HG03457 (cell line): ENCODE measurements around the gene OST4.
"Not testable (repeated sequence)": the region's sequence is repeated elsewhere in the genome, so short reads cannot be mapped to it uniquely, and the experiment has no call there.

Experiments
- ATAC-seq: cut with Tn5 transposase; IDR thresholded peaks from one replicate; pipeline ENCODE4 v1.9.1; 2021; ENCODE audit warnings: moderate number of reproducible peaks; ENCODE audit not compliant: unreplicated experiment

OST4 gene

DNA sequence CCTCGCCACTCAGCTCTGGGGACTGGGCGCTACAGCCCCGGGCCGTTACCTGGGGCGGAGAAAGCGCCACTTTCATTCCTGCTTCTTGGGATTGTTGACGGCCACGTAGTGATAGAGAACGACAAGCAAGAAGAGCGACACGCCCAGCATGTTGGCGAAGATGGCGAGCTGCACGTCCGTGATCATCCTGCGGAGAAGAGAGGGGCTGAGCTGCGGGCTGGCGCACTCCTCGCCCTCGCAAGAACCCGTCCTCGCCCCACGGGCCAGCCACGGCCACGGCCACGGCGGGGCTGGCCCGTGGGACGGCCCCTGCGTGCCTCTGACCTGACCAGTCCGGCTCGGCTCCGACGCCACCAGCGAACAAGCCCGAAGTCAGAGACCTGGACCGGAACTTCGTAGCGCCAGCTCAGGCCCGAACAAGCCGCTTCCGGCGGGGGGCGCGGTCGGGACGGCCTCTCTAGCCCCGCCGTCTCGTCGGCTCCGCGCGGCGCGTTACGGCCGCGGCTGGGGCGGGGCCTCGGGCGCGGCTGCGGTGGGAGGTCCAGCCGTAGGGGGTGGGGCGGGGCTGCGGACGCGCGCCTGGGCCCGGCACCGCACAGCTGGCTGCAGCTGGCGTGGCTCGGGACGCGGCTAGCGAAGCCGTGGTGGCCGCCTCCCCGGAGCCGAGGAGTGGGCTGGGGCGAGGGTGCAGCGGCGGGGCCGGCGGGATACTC lies at the start of gene OST4:
Gene OST4, minus strand, starts transcription at position 378 of the 713 bp plus-strand sequence.
- ATAC-seq, result peak; percentile 69

DNA sequence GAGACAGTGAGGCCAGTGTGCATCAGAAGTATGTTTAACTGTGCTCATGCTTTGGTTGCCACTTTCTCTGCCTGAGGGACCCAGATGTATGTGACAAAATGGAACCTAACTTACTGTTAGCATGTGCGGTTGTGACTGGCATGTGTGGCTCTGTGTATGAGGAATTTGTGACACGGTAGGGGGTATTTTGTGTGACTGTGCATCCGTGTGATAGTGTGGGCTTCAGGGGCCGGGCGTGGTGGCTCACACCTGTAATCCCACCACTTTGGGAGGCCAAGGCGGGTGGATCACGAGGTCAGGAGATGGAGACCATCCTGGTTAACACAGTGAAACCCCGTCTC lies 47.8 kb upstream of the OST4 start:
- not testable (repeated sequence) for ATAC-seq

DNA sequence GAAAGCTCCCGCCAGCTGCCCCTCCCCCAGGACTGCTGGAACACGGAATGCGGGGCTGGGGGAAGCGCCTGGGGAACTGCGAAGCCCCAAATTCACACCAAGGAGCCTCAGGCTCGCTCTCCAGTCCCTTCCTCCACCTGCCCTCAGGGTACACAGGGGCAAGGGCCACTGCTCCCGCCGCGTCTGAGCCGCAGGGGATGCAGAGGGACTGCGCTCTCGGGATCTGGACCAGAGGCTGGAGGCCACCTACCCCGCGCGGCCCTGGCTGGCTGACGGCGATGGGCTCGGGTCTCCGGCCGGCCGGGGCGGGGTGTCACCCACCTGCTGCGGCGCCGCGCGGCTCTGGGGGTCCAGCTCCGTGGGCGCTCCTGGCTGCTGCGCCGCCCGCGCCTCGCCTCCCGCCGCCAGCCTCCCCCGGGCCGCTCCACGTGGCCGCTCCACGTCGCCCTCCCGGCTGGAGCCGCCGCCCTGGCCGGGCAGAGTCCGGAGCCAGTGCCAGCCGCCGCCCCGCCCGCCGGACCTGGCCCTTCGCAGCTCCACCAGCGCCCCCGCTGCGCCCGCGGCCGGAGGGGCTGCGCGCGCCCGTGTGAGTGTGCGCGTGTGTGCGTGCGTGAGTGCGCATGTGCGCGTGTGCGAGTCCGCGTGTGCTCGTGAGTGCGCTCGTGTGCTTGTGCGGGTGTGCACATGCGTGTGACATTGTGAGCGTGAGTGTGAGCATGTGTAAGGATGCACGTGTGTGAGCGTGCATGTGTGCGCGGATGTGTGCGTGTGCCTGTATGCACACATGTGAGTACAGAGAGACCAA lies 47.3 kb upstream of the OST4 start, which contains the start of gene CGREF1:
Gene CGREF1, minus strand, starts transcription at position 604 of the 805 bp plus-strand sequence. CDS start 14,762 bp downstream, outside the sequence.
- no peak for ATAC-seq

DNA sequence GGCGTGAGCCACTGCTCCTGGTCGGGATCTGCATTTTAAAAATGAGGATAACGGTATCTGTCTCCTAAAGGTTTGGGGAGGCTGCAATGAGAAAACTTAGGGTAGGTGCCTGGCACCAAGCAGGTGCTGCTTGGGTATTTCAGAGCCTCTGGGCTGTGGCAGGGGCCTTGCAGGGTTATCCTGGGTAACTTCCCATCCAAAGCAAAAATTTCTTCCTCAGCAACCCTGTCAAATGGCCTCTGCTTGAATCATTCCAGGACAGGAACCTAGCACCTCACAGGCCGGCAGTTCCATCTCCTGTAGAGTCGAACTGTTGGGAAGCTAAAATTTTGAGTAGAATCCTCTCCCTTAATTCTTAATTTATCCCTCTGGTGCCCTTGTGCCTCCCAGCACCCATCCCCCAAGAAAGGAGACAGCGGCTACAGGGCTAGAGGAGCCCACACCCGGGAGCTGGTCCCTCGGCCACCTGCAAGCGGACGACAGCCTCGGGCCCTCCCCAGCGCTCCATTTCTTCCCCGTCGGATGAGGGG lies 46.6 kb upstream of the OST4 start:
- ATAC-seq, result no peak

DNA sequence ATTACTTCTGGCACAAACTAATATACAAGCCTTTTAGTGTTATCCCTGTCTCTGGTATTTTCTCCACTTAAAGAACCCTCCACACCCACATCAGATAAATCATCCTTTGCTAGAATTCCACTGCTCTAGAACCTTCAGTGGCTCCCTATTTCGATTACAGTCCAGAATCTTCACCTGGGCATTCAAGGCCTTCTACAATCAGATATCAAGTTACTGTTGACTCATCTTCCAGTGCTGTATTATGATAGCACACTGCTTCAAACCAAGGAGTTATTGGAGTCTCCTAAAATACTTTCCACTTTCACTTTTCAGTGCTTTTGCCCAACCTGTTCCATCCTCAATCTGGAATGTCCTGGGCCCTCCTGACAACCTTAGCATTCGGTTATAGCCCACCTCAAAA lies 44.1 kb upstream of the OST4 start:
- no peak for ATAC-seq

DNA sequence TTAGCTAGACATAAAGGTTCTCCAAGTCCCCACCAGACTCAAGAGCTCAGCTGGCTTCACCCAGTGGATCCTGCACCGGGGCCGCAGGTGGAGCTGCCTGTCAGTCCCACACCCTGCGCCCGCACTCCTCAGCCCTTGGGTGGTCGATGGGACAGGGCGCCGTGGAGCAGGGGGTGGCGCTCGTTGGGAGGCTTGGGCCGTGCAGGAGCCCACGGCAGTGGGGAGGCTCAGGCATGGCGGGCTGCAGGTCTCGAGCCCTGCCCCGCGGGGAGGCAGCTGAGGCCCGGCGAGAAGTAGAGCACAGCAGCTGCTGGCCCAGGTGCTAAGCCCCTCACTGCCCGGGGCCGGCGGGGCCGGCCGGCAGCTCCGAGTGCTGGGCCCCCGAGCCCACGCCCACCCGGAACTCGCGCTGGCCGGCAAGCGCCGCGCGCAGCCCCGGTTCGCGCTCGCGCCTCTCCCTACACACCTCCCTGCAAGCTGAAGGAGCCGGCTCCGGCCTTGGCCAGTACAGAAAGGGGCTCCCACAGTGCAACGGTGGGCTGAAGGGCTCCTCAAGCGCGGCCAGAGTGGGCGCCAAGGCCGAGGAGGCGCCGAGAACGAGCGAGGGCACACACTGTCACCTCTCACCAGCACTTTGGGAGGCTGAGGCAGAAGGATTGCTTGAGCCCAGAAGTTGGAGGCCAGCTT lies 40.1 kb upstream of the OST4 start:
- not testable (repeated sequence) for ATAC-seq

DNA sequence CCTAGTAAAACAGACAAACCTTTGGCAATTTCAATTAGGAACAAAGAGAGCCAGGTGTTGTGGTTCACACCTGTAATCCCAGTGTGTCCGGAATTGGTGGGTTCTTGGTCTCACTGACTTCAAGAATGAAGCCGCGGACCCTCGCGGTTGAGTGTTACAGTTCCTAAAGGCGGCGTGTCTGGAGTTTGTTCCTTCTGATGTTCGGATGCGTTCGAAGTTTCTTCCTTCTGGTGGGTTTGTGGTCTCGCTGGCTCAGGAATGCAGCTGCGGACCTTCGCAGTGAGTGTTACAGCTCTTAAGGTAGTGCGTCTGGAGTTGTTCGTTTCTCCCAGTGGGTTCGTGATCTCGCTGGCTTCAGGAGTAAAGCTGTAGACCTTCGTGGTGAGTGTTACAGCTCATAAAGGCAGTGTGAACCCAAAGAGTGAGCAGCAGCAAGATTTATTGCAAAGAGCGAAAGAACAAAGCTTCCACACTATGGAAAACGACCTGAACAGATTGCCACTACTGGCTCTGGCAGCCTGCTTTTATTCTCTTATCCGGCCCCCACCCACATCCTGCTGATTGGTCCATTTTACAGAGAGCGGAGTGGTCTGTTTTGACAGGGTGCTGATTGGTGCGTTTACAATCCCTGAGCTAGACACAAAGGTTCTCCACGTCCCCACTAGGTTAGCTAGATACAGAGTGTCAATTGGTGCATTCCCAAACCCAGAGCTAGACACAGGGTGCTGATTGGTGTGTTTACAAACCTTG lies 39.3 kb upstream of the OST4 start:
- not testable (repeated sequence) for ATAC-seq

DNA sequence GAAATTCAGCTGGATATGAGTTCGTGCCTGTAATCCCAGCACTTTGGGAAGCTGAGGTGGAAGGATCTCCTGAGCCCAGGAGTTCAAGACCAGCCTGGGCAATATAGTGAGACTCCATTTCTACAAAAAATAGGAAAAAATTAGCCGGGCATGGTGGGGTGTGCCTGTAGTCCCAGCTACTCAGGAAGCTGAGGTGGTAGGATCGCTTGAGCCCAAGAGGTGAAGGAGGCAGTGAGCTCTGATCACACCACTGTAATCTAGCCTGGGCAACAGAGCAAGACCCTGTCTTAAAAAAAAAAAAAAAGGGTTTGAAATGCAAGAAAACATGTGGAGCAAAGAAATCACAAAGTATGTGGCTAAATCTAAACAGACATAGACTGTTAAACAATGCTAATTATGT lies 37.6 kb upstream of the OST4 start:
- ATAC-seq, result no peak

DNA sequence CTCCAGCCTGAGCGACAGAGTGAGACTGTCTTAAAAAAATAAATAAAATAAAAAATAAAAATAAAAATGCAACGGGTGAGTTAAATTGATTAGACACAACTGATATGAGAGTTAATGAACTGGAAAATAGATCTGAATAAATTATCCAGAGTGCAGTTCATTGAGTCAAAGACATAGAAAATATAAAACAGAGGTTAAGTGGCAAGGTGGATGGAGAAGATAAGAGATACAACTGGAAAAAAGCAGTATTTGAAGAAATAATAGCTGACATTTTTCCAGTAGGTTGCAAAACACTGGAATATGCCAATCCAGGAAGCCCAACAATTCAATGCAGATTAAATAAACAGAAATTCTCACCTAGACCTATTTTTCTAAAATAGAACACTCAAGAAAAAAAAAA lies 36.8 kb upstream of the OST4 start:
- ATAC-seq, result no peak

DNA sequence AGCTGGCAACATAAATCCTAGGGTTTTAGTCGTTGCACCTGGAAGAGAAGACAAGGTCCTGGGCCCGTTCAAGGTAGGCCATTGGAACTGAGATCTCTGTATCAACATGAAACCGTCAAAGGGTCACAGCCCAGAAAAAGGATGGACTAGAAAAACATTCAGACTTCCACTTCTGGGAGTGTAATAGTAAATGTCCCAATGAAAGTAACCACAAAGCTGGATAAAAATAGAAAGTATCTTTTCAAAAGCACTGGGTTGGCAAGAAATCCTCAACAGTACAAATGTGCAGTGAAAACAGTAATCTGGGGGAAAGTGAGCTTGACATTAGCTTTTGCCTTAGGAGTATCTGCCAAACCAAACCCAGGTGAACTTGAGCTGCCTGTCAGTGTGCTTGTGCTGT lies 34.5 kb upstream of the OST4 start:
- ATAC-seq, result no peak

DNA sequence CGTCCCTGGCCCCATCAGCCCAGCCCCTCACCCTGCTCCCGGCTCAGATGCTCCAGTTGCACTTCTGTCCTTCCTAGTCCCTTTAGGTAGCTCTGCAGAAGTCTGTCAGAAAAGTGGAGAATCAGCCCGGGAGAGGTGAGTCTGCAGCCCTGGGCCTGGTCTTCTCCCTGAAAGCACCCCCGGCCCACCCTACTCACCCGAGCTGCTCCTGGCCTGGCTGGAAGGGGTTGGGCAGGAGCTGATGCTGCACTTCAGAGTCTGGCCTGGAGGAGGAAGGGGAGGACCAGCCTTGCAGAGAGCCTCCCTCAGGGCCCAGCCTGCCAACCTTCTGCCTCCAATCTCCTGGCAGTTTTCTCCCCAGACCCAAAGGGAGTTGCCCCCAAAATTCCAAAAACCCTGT lies 30.9 kb upstream of the OST4 start:
- no peak for ATAC-seq

DNA sequence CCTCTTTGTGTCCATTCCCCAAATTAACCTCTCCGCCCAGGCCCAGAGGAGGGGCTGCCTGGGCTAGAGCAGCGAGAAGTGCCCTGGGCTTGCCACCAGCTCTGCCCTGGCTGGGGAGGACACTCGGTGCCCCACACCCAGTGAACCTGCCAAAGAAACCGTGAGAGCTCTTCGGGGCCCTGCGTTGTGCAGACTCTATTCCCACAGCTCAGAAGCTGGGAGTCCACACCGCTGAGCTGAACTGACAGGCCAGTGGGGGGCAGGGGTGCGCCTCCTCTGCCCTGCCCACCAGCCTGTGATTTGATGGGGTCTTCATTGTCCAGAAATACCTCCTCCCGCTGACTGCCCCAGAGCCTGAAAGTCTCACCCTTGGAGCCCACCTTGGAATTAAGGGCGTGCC lies 28.6 kb upstream of the OST4 start:
- ATAC-seq, result no peak

DNA sequence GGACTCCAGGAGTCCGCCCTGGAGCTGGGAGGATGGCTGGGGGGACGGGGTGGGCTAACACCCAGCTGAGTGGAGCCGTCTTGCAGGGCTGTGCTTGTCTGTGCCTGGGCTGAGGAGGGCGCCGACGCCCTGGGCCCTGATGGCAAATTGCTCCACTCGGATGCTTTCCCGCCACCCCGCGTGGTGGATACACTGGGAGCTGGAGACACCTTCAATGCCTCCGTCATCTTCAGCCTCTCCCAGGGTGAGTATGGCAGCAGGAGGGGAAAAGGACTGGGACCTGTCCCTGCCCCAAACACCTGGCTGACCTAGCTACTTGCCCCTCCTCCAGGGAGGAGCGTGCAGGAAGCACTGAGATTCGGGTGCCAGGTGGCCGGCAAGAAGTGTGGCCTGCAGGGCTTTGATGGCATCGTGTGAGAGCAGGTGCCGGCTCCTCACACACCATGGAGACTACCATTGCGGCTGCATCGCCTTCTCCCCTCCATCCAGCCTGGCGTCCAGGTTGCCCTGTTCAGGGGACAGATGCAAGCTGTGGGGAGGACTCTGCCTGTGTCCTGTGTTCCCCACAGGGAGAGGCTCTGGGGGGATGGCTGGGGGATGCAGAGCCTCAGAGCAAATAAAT lies 28.0 kb upstream of the OST4 start:
- ATAC-seq, result no peak

DNA sequence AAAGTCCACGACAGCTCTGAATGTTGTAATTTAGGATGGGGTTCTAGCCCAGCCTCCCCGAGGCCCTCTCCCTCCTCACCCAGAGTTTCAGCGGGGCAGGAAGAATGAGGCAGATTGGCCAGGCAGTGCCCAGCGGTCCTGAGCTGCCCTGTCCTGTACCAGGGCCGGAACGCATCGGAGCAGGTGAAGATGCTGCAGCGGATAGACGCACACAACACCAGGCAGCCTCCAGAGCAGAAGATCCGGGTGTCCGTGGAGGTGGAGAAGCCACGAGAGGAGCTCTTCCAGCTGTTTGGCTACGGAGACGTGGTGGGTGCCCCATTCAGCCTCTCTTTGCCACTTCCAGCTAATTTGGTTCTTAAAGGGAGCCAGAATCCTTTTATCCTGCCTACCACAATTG lies 25.9 kb upstream of the OST4 start:
- no peak for ATAC-seq

DNA sequence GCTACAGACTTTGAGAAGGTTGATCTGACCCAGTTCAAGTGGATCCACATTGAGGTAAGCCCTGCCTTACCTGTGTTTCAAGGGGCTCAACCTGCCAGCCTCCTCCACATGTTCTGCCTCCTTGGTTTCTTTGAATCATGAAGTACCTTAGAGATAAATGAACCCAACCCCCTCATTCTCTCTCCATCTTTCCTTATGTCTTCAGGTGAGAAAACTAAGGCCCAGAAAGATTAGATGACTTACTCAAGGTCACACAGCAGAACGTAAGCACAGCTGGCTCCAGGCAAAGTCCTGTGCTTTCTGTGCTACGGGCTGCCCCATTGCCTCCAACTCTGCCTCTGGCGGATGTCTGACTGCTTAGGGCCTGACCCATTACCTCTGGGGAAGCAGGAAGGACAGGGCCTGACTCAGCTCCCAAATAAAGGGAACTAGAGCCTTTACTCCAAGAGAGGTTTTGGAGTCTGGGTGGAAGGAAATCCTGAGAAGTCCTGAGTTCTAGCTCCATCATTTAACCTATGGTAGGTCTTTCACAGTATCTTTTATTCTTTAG lies 25.4 kb upstream of the OST4 start:
- ATAC-seq, result no peak

DNA sequence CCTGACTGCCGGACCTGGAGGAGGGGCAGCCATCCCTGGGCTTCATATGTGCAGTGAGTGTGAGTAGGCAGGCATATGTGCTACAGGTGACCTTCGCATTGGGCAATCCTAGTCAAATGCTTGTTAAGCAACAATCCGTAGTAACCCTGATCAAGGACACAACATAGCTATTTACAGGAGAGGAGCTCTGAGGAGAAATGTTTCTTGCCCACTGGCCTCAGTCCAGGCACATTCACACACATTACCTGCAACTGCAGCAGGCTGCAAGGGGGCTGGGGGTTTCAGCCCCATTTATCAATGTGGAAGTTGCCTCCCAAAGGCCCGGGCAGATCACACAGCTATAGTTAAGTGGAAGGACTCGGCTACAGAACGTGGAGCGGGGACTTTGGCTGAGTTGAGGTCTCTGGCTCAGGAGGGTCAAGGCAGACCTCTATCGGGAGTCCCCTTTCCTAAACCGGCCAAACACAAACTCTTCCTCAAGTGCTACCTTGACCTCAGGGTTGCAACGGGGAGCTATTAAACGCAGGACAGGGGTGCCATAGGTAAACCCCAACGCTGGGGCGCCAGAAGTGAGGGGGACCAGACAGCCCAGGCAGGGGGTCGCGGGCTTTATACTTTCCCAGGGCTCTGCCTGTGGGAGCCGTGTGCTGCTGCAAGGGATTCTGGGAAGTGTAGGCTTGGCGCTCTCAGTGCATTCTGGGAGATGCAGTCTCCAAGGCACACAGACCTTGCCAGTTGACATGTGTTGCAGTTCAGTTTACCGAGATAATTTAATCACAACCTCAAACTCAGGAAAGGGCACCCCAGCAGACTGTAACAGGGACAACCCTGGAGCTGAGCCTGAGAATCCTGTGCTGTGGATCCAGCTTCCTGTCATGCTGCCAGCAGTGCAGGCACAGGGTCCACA lies 24.5 kb upstream of the OST4 start:
- ATAC-seq, result no peak

DNA sequence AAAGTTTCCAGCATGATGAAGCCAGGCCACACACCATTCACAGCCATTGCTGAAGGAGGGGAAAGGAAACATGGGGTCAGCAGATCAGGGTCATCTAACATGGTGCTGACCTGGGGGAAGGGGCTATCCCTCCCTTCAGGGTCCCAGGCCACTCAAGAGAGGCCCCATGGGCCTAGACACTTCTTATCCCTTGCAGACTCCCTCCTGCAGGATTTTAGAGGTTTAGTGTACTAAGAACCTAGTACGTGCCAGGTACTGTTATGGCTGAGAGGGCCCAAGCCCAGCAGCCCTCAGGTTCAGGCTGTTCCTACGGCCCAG lies 23.9 kb upstream of the OST4 start:
- ATAC-seq, result no peak

DNA sequence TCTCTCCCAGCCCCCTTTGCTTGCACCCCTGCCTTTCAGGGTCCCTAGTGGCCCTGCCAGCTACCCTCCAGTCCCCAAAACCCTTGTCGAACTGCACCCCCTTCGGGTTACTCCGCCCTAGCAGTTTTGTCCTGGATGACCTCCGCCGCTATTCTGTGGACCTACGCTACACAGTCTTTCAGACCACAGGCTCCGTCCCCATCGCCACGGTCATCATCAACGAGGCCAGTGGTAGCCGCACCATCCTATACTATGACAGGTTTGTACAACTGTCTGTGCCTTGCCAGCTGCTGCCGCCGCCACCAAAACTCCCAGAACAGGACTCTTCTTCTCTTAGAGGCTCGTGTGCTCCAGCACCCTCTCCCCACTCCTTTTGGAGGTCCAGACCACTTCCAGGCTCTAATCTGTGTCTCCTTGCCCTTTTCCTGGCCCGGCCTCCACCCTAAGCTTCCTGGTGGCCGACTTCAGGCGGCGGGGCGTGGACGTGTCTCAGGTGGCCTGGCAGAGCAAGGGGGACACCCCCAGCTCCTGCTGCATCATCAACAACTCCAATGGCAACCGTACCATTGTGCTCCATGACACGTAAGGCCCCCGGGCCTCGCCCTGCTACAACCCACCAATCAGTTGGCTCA lies 23.0 kb upstream of the OST4 start:
- no peak for ATAC-seq
